Measurements from ENCODE around the gene SPC25.
A peak's percentile ranks its signal among the peaks of the same experiment; 100 is the strongest.
"Not testable (repeated sequence)": the region's sequence is repeated elsewhere in the genome, so short reads cannot be mapped to it uniquely, and the experiment has no call there.

SPC25 gene

GRCh38 chr2:168890006-168890782, at the start of gene SPC25:
SPC25 (minus strand) TSS chr2:168890430; CDS start chr2:168889519, 911 bp downstream.
- Histone ChIP-seq H3K9ac (ENCODE audit: low read depth, low read length) (peak within 1 kb of the TSS; percentile 86), H3K4me1 (ENCODE audit: insufficient read depth, low read length) (no peaks in the 10 kb centered on the region; the same call in 1 of the 2 replicates)

GRCh38 chr2:168939918-168940317, 49.7 kb upstream of the SPC25 start:
- H3K9ac ChIP-seq (ENCODE audit: low read depth, low read length), result no peak overlapping the region
- H3K4me1 ChIP-seq (ENCODE audit: insufficient read depth, low read length), result no peaks in the 10 kb centered on the region
- H3K36me3 ChIP-seq (ENCODE audit: insufficient read depth, low read length), result no peaks in the 10 kb centered on the region
- H3K9me3 ChIP-seq (ENCODE audit: control insufficient read depth, insufficient read depth, low read length), result no peaks in the 10 kb centered on the region

More at GRCh38 chr2:168890006-168890782, at the start of gene SPC25:
- Histone ChIP-seq H3K9me3 (ENCODE audit: control insufficient read depth, insufficient read depth, low read length) (no peaks in the 10 kb centered on the region), H3K36me3 (ENCODE audit: insufficient read depth, low read length) (no peaks in the 10 kb centered on the region; the same call in 1 of the 2 replicates)

- Histone ChIP-seq H3K4me1 (ENCODE audit: insufficient read depth, low read length) (no peaks in the 10 kb centered on the region), H3K36me3 (ENCODE audit: insufficient read depth, low read length) (no peaks in the 10 kb centered on the region), H3K9ac (ENCODE audit: low read depth, low read length) (no peak overlapping the region), H3K9me3 (ENCODE audit: control insufficient read depth, insufficient read depth, low read length) (no peaks in the 10 kb centered on the region)
These were observed 48.8 kb upstream of the SPC25 start for GRCh38 chr2:168939061-168939460.

GRCh38 chr2:168935810-168936581, 45.8 kb upstream of the SPC25 start:
- Histone ChIP-seq H3K36me3 (ENCODE audit: insufficient read depth, low read length) (no peaks in the 10 kb centered on the region), H3K9me3 (ENCODE audit: control insufficient read depth, insufficient read depth, low read length) (no peaks in the 10 kb centered on the region), H3K4me1 (ENCODE audit: insufficient read depth, low read length) (no peaks in the 10 kb centered on the region), H3K9ac (ENCODE audit: low read depth, low read length) (no peak overlapping the region)

GRCh38 chr2:168934826-168935225, 44.6 kb upstream of the SPC25 start:
- Histone ChIP-seq H3K9me3 (ENCODE audit: control insufficient read depth, insufficient read depth, low read length) (no peaks in the 10 kb centered on the region), H3K4me1 (ENCODE audit: insufficient read depth, low read length) (no peaks in the 10 kb centered on the region), H3K36me3 (ENCODE audit: insufficient read depth, low read length) (no peaks in the 10 kb centered on the region), H3K9ac (ENCODE audit: low read depth, low read length) (no peak overlapping the region)

GRCh38 chr2:168932174-168932573, 41.9 kb upstream of the SPC25 start:
- not testable (repeated sequence) for H3K9ac ChIP-seq (ENCODE audit: low read depth, low read length); H3K9me3 ChIP-seq (ENCODE audit: control insufficient read depth, insufficient read depth, low read length); H3K4me1 ChIP-seq (ENCODE audit: insufficient read depth, low read length); H3K36me3 ChIP-seq (ENCODE audit: insufficient read depth, low read length)

GRCh38 chr2:168930242-168930641, 40.0 kb upstream of the SPC25 start:
- Histone ChIP-seq H3K9ac (ENCODE audit: low read depth, low read length) (no peak overlapping the region), H3K9me3 (ENCODE audit: control insufficient read depth, insufficient read depth, low read length) (no peaks in the 10 kb centered on the region), H3K4me1 (ENCODE audit: insufficient read depth, low read length) (no peaks in the 10 kb centered on the region), H3K36me3 (ENCODE audit: insufficient read depth, low read length) (no peaks in the 10 kb centered on the region)

GRCh38 chr2:168929031-168929430, 38.8 kb upstream of the SPC25 start:
- Histone ChIP-seq H3K9me3 (ENCODE audit: control insufficient read depth, insufficient read depth, low read length) (no peaks in the 10 kb centered on the region), H3K4me1 (ENCODE audit: insufficient read depth, low read length) (no peaks in the 10 kb centered on the region), H3K36me3 (ENCODE audit: insufficient read depth, low read length) (no peaks in the 10 kb centered on the region), H3K9ac (ENCODE audit: low read depth, low read length) (no peak overlapping the region)

GRCh38 chr2:168928113-168928831, 38.0 kb upstream of the SPC25 start:
- Histone ChIP-seq H3K9ac (ENCODE audit: low read depth, low read length) (no peak overlapping the region), H3K4me1 (ENCODE audit: insufficient read depth, low read length) (no peaks in the 10 kb centered on the region), H3K36me3 (ENCODE audit: insufficient read depth, low read length) (no peaks in the 10 kb centered on the region), H3K9me3 (ENCODE audit: control insufficient read depth, insufficient read depth, low read length) (no peaks in the 10 kb centered on the region)

- Histone ChIP-seq H3K4me1 (ENCODE audit: insufficient read depth, low read length) (no peaks in the 10 kb centered on the region), H3K36me3 (ENCODE audit: insufficient read depth, low read length) (no peaks in the 10 kb centered on the region), H3K9me3 (ENCODE audit: control insufficient read depth, insufficient read depth, low read length) (no peaks in the 10 kb centered on the region), H3K9ac (ENCODE audit: low read depth, low read length) (no peak overlapping the region)
These were observed 36.6 kb upstream of the SPC25 start for GRCh38 chr2:168926621-168927386.

GRCh38 chr2:168920504-168921157, 30.4 kb upstream of the SPC25 start:
- no peak overlapping the region for H3K9ac ChIP-seq (ENCODE audit: low read depth, low read length)
- no peaks in the 10 kb centered on the region for H3K9me3 ChIP-seq (ENCODE audit: control insufficient read depth, insufficient read depth, low read length)
- H3K36me3 ChIP-seq (ENCODE audit: insufficient read depth, low read length), result no peaks in the 10 kb centered on the region
- H3K4me1 ChIP-seq (ENCODE audit: insufficient read depth, low read length), result 0 out of 2 replicates have a peak, but pooled peaks cover 4% of the 10 kb centered on the region

GRCh38 chr2:168916331-168916675, 26.1 kb upstream of the SPC25 start:
- Histone ChIP-seq H3K36me3 (ENCODE audit: insufficient read depth, low read length) (no peaks in the 10 kb centered on the region), H3K9ac (ENCODE audit: low read depth, low read length) (no peak overlapping the region), H3K4me1 (ENCODE audit: insufficient read depth, low read length) (peaks cover 16% of the 10 kb centered on the region; the same call in 1 of the 2 replicates), H3K9me3 (ENCODE audit: control insufficient read depth, insufficient read depth, low read length) (no peaks in the 10 kb centered on the region)

GRCh38 chr2:168915441-168916330, 25.5 kb upstream of the SPC25 start:
- Histone ChIP-seq H3K36me3 (ENCODE audit: insufficient read depth, low read length) (no peaks in the 10 kb centered on the region), H3K9me3 (ENCODE audit: control insufficient read depth, insufficient read depth, low read length) (no peaks in the 10 kb centered on the region), H3K9ac (ENCODE audit: low read depth, low read length) (no peak overlapping the region), H3K4me1 (ENCODE audit: insufficient read depth, low read length) (peaks cover 12% of the 10 kb centered on the region; the same call in 1 of the 2 replicates)

Data from ES-I3 (cell line).